OCI-LY1 (cell line): ENCODE measurements around the gene PRSS22.

Experiments used
- H2AFZ ChIP-seq: fragments of 200-600 bp; sonication (generic), shearing (Covaris generic); 2 replicates; pipeline ENCODE4 v1.6.0; 2014; ENCODE audit warnings: antibody characterized with exemption, mild to moderate bottlenecking, low read length
- H3F3A ChIP-seq: fragments of 200-600 bp; sonication (generic), shearing (Covaris generic); 2 replicates; pipeline ENCODE4 v1.6.0; 2014; ENCODE audit warnings: mild to moderate bottlenecking, antibody characterized with exemption, low read length, moderate library complexity; ENCODE audit not compliant: insufficient read depth
- H3K27ac ChIP-seq: fragments of 200-600 bp; sonication (generic); 2 replicates; pipeline ENCODE4 v1.5.1; 2014; ENCODE audit warnings: low read length, mixed run types, mild to moderate bottlenecking, low read depth; ENCODE audit not compliant: poor library complexity, severe bottlenecking
- H3K27me3 ChIP-seq: fragments of 200-600 bp; sonication (generic); 2 replicates; pipeline ENCODE4 v1.6.0; 2014; ENCODE audit warnings: antibody characterized with exemption, mild to moderate bottlenecking, low read length, moderate library complexity; ENCODE audit not compliant: insufficient read depth
- H3K36me3 ChIP-seq: fragments of 200-600 bp; sonication (generic); 2 replicates; pipeline ENCODE4 v1.6.1; 2014; ENCODE audit warnings: mild to moderate bottlenecking, antibody characterized with exemption, low read length, moderate library complexity, mixed read lengths; ENCODE audit not compliant: insufficient read depth
- H3K4me1 ChIP-seq: fragments of 200-600 bp; sonication (generic); 2 replicates; pipeline ENCODE4 v1.5.1; 2014; ENCODE audit warnings: mild to moderate bottlenecking, low read length, moderate library complexity; ENCODE audit not compliant: insufficient read depth, severe bottlenecking
- H3K4me2 ChIP-seq: fragments of 200-600 bp; sonication (generic), shearing (Covaris generic); 2 replicates; pipeline ENCODE4 v1.6.1; 2014; ENCODE audit warnings: low read length
- H3K4me3 ChIP-seq: fragments of 200-600 bp; sonication (generic); 2 replicates; pipeline ENCODE4 v1.5.1; 2014; ENCODE audit warnings: low read length, low read depth, mild to moderate bottlenecking, mixed read lengths; ENCODE audit not compliant: poor library complexity, severe bottlenecking
- H3K79me2 ChIP-seq: fragments of 200-600 bp; shearing (Covaris generic); 2 replicates; pipeline ENCODE4 v1.6.1; 2016; ENCODE audit warnings: mixed run types, low read length, mixed read lengths; ENCODE audit not compliant: insufficient read depth
- H3K9ac ChIP-seq: fragments of 200-600 bp; sonication (generic), shearing (Covaris generic); 2 replicates; pipeline ENCODE4 v1.6.1; 2014; ENCODE audit warnings: mild to moderate bottlenecking, low read length, mixed read lengths
- H3K9me2 ChIP-seq: fragments of 200-600 bp; sonication (generic), shearing (Covaris generic); 2 replicates; pipeline ENCODE4 v1.6.1; 2014; ENCODE audit warnings: low read depth, mild to moderate bottlenecking, low read length, mixed read lengths
- H3K9me3 ChIP-seq: fragments of 200-600 bp; shearing (Covaris generic); 2 replicates; pipeline ENCODE4 v1.6.1; 2014; ENCODE audit warnings: low read length, mixed read lengths
- H4K20me1 ChIP-seq: fragments of 200-600 bp; sonication (generic), shearing (Covaris generic); 2 replicates; pipeline ENCODE4 v1.6.0; 2016; ENCODE audit warnings: mild to moderate bottlenecking, low read length; ENCODE audit not compliant: insufficient read depth
- EZH2 ChIP-seq: fragments of 200-600 bp; sonication (generic), shearing (Covaris generic); IDR thresholded peaks from 2 replicates; pipeline ENCODE4 v1.8.0; 2017; ENCODE audit warnings: borderline replicate concordance, mixed run types, mild to moderate bottlenecking, antibody characterized with exemption, low read length, moderate library complexity, mixed read lengths
- TF ChIP-seq, protein P1 (sequence below): fragments of 200-600 bp; sonication (generic), shearing (Covaris generic); IDR thresholded peaks from 2 replicates; pipeline ENCODE4 v1.5.1; 2017; ENCODE audit warnings: mild to moderate bottlenecking, antibody characterized with exemption, low read length, moderate library complexity, mixed read lengths

PRSS22 gene

DNA sequence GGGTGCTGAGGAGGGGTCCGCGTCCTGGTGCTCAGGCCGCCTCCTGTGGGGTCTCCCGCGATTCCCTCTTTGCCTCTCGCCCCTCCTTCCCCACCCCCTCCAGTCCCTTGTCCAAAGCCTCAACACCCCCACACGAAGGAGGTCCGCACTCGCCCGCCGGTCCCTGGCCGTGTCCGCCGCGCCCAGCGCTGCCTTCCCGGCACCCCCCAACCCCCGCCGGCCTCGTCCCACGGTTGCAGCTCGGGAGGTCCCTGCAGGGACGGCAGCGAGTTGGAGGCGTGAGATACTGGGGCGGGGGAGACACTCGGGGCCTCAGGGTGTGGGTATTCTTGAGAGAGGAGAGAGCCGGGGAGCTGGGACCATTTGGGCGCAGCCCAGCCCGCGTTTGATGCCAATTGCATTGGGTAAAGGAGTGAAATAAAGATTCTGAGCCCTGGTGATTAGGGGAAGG lies 25.5 kb upstream of the PRSS22 start:
- no peak overlapping the region for H3K27ac ChIP-seq

DNA sequence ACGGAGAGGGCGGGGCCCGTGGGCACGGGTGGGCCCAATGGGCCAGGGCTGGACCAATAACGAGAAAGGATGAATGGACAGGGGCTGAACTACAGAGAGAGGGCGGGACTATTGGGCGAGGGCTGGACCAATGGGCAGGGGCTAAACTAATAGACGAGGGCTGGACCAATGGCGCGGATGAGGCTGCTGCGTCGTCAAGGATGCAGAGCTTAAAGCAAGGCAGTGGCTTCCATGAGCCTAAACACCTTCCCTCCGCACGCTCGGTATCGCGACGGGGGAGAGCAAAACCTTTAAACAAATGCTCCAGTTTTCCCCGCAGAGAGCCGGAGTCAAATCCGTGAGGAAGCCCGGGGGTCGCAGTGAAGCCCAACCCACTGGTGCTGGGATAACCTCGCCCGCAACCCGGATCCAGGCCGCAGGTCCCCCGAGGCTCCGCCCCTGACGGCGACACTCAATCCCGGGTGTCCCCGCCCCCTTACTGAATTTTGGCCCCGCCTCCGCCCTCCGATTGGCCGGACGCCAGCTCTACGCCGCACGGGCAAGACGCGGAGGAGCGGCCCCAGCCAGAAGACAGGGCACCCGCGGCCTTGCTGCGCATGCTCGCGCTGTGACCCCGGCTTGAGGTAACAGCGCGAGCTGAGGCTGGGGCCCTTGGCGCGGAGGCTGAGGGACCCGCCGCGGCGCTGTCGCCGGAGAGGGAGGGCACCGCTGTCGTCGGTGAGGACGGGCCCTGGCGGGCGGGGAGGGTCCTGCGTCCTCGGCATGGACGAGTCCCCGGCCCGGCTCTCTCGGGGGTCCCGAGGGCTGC lies 24.9 kb upstream of the PRSS22 start, which contains the start of gene FLYWCH2:
Gene FLYWCH2, plus strand, starts transcription at position 566 of the 808 bp plus-strand sequence. CDS start 13,235 bp downstream, outside the sequence.
- Histone ChIP-seq H3F3A (no peaks in the 10 kb centered on the region), H3K4me2 (peak within 1 kb of the TSS; percentile 71), H3K79me2 (no peaks in the 10 kb centered on the region), H4K20me1 (no peaks in the 10 kb centered on the region), H3K4me1 (peaks cover 5% of the 10 kb centered on the region), H3K4me3 (peak within 1 kb of the TSS; percentile 68), H2AFZ (no peak within 1 kb of the TSS), H3K27me3 (no peaks in the 10 kb centered on the region), H3K9ac (peak within 1 kb of the TSS; percentile 71), H3K9me3 (peaks cover 9% of the 10 kb centered on the region), H3K27ac (no peak within 1 kb of the TSS), H3K36me3 (no peaks in the 10 kb centered on the region; the same call in 1 of the 2 replicates), H3K9me2 (no peaks in the 10 kb centered on the region)
- TF ChIP-seq, protein P1, sequence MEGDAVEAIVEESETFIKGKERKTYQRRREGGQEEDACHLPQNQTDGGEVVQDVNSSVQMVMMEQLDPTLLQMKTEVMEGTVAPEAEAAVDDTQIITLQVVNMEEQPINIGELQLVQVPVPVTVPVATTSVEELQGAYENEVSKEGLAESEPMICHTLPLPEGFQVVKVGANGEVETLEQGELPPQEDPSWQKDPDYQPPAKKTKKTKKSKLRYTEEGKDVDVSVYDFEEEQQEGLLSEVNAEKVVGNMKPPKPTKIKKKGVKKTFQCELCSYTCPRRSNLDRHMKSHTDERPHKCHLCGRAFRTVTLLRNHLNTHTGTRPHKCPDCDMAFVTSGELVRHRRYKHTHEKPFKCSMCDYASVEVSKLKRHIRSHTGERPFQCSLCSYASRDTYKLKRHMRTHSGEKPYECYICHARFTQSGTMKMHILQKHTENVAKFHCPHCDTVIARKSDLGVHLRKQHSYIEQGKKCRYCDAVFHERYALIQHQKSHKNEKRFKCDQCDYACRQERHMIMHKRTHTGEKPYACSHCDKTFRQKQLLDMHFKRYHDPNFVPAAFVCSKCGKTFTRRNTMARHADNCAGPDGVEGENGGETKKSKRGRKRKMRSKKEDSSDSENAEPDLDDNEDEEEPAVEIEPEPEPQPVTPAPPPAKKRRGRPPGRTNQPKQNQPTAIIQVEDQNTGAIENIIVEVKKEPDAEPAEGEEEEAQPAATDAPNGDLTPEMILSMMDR = no peak
- no peak for TF ChIP-seq EZH2

More for the DNA sequence above, 25.5 kb upstream of the PRSS22 start:
- H3K4me2 ChIP-seq = peak overlapping the region; percentile 71
- no peak for TF ChIP-seq EZH2
- TF ChIP-seq, protein P1 = no peak
- no peaks in the 10 kb centered on the region for H3F3A ChIP-seq
- no peaks in the 10 kb centered on the region for H3K27me3 ChIP-seq
- H3K4me3 ChIP-seq = peak overlapping the region; percentile 68
- peak overlapping the region; percentile 71 for H3K9ac ChIP-seq
- H3K79me2 ChIP-seq = no peaks in the 10 kb centered on the region
- peaks cover 5% of the 10 kb centered on the region for H3K4me1 ChIP-seq
- no peak overlapping the region for H2AFZ ChIP-seq
- H3K9me3 ChIP-seq = peaks cover 9% of the 10 kb centered on the region
- no peaks in the 10 kb centered on the region for H4K20me1 ChIP-seq
- no peaks in the 10 kb centered on the region for H3K9me2 ChIP-seq
- no peaks in the 10 kb centered on the region; the same call in 1 of the 2 replicates for H3K36me3 ChIP-seq

GRCh38 chr16:2881783-2882649 lies 24.0 kb upstream of the PRSS22 start:
- no peaks in the 10 kb centered on the region for H3F3A ChIP-seq
- peak overlapping the region; percentile 69 for H3K4me2 ChIP-seq
- H3K36me3 ChIP-seq = no peaks in the 10 kb centered on the region; the same call in 1 of the 2 replicates
- H3K79me2 ChIP-seq = no peaks in the 10 kb centered on the region
- no peaks in the 10 kb centered on the region for H3K9me2 ChIP-seq
- no peak for TF ChIP-seq EZH2
- TF ChIP-seq, protein P1 = no peak
- H3K9me3 ChIP-seq = peaks cover 9% of the 10 kb centered on the region
- H4K20me1 ChIP-seq = no peaks in the 10 kb centered on the region
- H3K4me1 ChIP-seq = peaks cover 5% of the 10 kb centered on the region
- H2AFZ ChIP-seq = no peak overlapping the region
- H3K4me3 ChIP-seq = peak overlapping the region; percentile 68
- H3K9ac ChIP-seq = peak overlapping the region; percentile 47; the same call in 1 of the 2 replicates
- H3K27ac ChIP-seq = no peak overlapping the region
- H3K27me3 ChIP-seq = no peaks in the 10 kb centered on the region
